ENCODE measurements around the gene METTL21C. TPM values are rescaled to one million over a fixed set of nuclear protein-coding genes. Genes with fewer than 3 reads are reported as not detected.
A peak's percentile ranks its signal among the peaks of the same experiment; 100 is the strongest.

The METTL21C gene
- total RNA-seq, 2 donors from 2014 or later: not detected

DNA sequence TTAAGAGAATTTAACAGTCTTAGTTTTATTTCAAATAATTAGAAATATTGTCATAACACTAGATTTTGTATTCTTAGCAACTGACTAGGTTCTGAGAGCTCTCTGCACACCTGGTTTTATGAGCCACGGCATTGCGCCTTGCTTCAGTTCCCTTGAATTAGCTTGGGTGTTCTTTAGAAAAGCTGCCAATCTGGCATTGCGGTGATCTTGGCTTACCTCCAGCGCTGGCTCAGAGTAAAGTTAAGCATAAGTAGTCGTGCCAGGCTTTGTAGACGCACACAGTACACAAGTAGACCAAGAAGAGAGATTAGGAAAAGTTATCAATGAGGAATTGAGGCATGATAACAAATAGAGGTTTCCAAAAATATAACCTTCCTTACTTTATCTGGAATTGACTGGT is 52.4 kb downstream of the METTL21C start:
- intact Hi-C loops (cut with DNase I): no loop called here
- Histone ChIP-seq H3K27ac (no peak overlapping the region), H3K4me3 (no peak overlapping the region), H3K36me3 (no peaks in the 10 kb centered on the region), H3K27me3 (replicated peaks; ENCODE audit: insufficient read depth) (no peaks in the 10 kb centered on the region), H3K9me3 (no peaks in the 10 kb centered on the region), H3K4me1 (replicated peaks) (no peaks in the 10 kb centered on the region)
- 24% methylated on average over 6 of the region's 6 CpGs for WGBS
- peak; percentile 81 for DNase-seq (ENCODE audit: low spot score)
- TF ChIP-seq POLR2AphosphoS5 (IDR thresholded peaks at IDR 0.05) (no peak), POLR2A (IDR thresholded peaks at IDR 0.05) (no peak)
- TF ChIP-seq, protein P1, sequence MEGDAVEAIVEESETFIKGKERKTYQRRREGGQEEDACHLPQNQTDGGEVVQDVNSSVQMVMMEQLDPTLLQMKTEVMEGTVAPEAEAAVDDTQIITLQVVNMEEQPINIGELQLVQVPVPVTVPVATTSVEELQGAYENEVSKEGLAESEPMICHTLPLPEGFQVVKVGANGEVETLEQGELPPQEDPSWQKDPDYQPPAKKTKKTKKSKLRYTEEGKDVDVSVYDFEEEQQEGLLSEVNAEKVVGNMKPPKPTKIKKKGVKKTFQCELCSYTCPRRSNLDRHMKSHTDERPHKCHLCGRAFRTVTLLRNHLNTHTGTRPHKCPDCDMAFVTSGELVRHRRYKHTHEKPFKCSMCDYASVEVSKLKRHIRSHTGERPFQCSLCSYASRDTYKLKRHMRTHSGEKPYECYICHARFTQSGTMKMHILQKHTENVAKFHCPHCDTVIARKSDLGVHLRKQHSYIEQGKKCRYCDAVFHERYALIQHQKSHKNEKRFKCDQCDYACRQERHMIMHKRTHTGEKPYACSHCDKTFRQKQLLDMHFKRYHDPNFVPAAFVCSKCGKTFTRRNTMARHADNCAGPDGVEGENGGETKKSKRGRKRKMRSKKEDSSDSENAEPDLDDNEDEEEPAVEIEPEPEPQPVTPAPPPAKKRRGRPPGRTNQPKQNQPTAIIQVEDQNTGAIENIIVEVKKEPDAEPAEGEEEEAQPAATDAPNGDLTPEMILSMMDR (IDR thresholded peaks at IDR 0.05): no peak

DNA sequence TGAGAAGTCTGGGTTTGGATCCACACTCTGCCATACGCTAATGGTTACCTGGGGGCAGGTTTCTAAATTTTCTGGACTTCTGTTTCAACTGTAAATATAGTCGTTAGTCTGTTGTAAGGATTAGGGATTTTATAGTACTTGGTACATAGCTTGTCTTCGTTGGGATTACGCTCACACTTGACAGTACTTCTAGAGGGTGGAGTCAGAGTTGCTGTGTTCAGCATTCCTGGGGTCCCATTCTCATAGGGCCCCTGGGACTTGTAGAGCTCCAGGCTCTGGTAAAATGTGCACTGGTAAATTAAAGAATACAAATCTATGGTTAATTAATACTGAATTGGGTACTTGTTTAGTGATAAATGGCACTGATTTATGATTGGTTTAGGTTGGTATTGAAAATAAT is 52.8 kb downstream of the METTL21C start:
- Histone ChIP-seq H3K9me3 (no peaks in the 10 kb centered on the region), H3K27ac (no peak overlapping the region), H3K27me3 (replicated peaks; ENCODE audit: insufficient read depth) (no peaks in the 10 kb centered on the region), H3K36me3 (peaks cover 0 to 3% of the 10 kb centered on the region in 2 donors), H3K4me3 (no peak overlapping the region), H3K4me1 (replicated peaks) (no peaks in the 10 kb centered on the region)
- intact Hi-C loops (cut with DNase I): no loop called here
- 89% methylated on average over 4 of the region's 4 CpGs for WGBS
- no peak for DNase-seq (ENCODE audit: low spot score)
- TF ChIP-seq POLR2A (IDR thresholded peaks at IDR 0.05) (no peak), POLR2AphosphoS5 (IDR thresholded peaks at IDR 0.05) (no peak)
- TF ChIP-seq, protein P1 (IDR thresholded peaks at IDR 0.05): no peak

DNA sequence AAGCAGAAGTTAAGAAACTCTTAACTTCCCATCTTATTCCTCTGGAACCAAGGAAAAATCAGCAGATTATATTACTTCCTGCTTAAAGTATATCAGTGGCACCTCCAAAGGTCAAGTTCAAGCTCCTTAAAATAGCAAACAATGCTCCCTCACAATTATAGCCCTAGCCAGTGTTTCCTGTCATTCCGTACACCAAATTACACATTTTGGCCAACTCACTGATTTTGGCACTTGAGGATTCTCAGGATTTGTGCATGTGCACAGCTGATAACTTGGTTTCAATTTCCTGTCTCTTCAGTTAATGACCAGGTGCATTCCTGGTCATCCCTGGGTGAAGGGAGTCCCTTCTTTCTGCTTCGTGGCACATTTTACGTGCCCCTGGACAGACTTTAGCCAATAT is 56.1 kb downstream of the METTL21C start:
- Histone ChIP-seq H3K27me3 (replicated peaks; ENCODE audit: insufficient read depth) (no peaks in the 10 kb centered on the region), H3K36me3 (peaks cover 0 to 3% of the 10 kb centered on the region in 2 donors), H3K9me3 (no peaks in the 10 kb centered on the region), H3K27ac (no peak overlapping the region), H3K4me3 (no peak overlapping the region), H3K4me1 (replicated peaks) (no peaks in the 10 kb centered on the region)
- intact Hi-C loops (cut with DNase I): no loop called here
- 83% methylated on average over 3 of the region's 3 CpGs for WGBS
- no peak for TF ChIP-seq POLR2A (IDR thresholded peaks at IDR 0.05)
- no peak for DNase-seq (ENCODE audit: low spot score)

Other genes with a start within 250 kb of the METTL21C start
- 10 to 100 TPM; 31.4 to 31.8 TPM for gene TPP2, start 98.1 kb downstream of the METTL21C start, total RNA-seq
- gene TEX30, start 78.7 kb upstream of the METTL21C start, total RNA-seq: 10 to 100 TPM in 1 of 2 donors, 1 to 10 TPM in 1; 3.6 to 22.2 TPM
- 1 to 10 TPM; 3.9 to 4.0 TPM for gene POGLUT2, start 103.9 kb upstream of the METTL21C start, total RNA-seq
- 10 to 100 TPM; 16.2 to 22.0 TPM for gene BIVM, start 104.1 kb upstream of the METTL21C start, total RNA-seq
- gene ERCC5, start 151.0 kb upstream of the METTL21C start, total RNA-seq: 10 to 100 TPM; 60.9 to 72.7 TPM